ENCODE results near the gene MEI1. TPM values are rescaled to one million over a fixed set of nuclear protein-coding genes. Genes with fewer than 3 reads are reported as not detected.

Gene MEI1
- total RNA-seq, 1 donor from 2014 or later: 0.40 TPM

DNA sequence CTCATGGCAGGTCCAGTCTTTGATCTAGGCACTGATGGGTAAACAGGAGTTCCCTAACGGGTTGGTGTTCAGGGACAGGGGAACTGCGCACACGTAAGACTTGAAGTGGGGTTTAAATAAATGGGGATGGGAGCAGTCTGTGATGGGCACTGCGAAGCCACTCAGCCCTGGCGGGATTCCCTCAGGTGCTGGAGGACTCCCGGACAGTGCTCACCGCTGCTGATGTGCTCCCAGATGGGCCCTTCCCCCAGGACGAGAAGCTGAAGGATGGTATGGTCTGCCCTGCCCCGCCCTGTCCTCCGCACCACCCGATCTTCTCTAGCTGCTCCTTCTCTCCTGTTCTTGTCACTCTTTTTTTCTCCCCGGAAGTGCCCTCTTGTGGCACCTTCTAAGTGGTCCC lies 110.7 kb downstream of the MEI1 start:
- intact Hi-C loops (cut with DNase I): no loop called here
- no peak for DNase-seq (ENCODE audit: low spot score)

DNA sequence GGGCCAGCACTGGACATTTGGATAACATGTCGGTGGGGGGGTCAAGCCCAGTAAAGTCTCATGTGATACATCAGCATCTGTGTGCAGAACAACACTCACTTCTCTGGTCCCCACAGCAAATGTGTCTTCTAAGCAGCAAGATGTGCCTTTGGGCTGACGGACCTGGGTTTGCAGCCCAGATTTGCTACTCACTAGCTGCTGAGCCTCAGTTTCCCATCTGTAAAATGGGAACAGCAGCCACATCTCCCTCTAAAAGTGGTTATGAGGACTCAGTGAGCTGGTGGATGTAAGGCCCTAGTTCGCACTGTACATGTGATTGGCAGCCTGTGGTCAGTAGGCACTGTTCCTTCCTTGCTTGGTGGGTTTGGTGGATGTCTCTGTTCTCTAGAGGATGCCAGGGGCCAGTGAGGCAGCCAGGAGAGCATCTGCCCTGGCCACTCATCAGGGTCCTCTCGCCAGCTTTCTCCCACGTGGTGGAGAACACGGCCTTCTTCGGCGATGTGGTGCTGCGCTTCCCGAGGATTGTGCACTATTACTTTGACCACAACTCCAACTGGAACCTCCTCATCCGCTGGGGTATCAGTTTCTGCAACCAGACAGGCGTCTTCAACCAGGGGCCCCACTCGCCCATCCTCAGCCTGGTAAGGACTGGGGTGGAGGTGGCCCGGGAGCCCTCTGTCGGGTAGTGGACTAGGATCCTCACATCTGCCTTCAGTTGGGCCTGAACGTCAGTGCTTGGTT lies 113.7 kb downstream of the MEI1 start:
- intact Hi-C loops (cut with DNase I): no loop called here

DNA sequence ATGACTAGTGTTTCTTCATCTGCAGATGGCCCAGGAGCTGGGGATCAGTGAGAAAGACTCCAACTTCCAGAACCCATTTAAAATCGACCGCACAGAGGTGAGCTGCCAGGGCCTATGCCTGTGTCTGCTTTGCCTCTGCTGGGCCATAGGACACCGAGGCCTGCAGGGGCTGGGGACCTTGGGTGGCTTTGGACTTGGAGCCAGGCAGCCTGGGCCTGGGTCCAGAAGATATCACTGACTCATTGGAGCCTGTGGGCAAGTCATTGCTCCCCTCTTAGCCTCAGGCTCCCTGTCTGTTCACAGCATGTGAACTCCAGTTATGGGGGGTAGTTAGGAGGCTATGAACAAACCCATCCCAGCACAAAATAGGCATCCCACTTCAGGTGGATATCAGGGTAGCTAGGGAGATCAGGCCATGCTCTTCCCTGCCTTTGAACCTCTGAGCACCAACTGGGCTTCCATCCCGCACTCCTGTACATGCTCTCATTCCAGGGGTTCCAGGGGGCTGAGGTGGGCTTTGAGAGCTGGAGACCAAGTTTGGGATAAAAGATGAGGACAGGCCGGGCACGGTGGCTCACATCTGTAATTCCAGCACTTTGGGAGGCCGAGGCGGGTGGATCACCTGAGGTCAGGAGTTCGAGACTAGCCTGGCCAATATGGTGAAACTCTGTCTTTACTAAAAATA lies 114.6 kb downstream of the MEI1 start:
- intact Hi-C loops (cut with DNase I): no loop called here
- no peak for DNase-seq (ENCODE audit: low spot score)

More for the DNA sequence above, 113.7 kb downstream of the MEI1 start:
- DNase-seq (ENCODE audit: low spot score): no peak

DNA sequence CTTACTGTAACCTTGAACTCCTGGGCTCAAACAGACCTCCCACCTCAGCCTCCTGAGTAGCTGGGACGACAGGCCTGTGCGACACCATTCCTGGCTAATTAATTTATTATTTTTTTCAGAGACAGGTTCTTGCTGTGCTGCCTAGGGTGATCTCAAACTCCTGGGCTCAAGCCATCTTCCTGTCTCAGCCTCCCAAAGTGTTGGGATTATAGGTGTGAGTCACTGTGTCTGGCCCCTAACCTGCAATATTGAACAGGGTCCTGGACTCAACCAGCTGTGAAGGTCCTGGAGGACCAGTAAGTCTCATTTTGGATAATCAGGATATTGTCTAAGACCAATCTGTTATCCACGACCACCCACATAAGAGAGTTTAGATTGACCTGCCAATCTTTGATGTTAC lies 116.4 kb downstream of the MEI1 start:
- intact Hi-C loops (cut with DNase I): no loop called here
- no peak for DNase-seq (ENCODE audit: low spot score)

DNA sequence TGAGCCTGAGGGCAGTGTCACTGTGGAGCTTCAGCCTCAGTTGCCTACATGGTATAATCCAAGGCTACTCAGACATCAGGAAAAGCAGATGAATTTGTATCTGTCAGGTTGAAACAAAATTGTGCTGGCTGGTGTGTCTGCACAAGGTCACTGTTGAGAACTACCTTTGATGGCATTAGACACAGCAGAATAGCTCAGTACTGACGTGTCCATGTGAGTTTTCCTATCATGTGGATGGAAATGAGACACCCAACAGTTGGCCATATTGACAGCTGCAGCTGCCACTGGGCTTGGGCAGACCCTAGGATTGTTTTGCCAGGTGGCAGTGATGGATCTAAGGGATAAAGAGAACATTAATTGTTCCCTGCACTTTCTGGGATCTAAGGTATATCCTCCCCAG lies 116.9 kb downstream of the MEI1 start:
- intact Hi-C loops (cut with DNase I): no loop called here

DNA sequence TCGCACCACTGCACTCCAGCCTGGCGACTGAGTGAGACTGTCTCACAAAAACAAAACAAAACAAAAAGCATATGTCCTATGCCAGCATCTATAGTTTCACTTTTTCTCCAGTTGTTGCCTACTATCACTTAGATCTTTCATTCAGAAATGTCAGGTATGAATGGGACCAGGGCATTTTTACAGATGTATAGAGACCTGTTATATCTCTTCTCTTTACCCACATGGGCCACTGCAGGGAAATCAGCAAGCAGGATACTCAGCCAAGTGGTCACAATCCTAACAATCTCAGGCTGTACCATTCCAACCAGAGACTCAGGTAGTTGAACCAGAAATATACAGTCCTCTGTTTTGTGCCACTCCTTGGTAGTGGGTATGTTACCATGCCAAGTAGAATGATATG lies 117.6 kb downstream of the MEI1 start:
- DNase-seq (ENCODE audit: low spot score): no peak
- intact Hi-C loops (cut with DNase I): no loop called here

More for the DNA sequence above, 116.9 kb downstream of the MEI1 start:
- DNase-seq (ENCODE audit: low spot score): no peak

DNA sequence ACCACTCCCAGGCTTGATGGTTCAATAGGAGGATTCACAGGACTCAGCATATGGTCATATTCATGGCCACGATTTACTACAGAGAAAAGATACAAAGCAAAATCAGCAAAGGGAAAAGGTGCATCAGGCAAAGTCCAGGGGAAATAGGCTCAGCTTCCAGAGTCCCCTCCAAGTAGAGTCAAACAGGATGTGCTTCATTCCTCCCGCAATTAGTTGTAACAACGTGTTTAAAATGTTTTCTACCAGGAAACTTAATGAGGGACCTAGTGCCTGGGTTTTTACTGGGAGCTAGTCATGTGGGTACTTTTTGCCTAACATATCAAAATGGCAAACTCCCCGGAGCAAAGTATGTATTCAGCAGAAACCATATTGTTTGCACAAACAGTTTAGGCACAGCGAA lies 118.7 kb downstream of the MEI1 start:
- intact Hi-C loops (cut with DNase I): no loop called here
- no peak for DNase-seq (ENCODE audit: low spot score)

DNA sequence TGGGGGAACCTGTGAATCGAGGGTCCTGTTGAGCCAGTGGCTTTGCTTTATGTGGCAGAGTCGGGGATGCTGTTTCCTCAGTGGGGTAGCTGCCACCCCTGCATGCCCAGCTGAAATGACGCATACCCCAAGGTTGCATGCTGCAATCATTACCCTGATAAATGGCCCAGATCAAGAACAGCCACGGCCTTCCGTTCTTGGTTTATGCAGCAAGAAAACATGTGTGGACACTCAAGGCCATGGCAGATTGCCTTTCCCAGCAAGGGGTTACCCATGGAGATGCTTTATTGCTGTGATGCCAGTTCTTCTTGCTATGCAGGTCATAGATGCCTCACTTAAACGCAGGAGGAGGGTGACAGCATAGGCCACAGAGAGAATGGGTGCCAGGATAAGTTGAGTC lies 119.3 kb downstream of the MEI1 start:
- intact Hi-C loops (cut with DNase I): no loop called here
- DNase-seq (ENCODE audit: low spot score): no peak

DNA sequence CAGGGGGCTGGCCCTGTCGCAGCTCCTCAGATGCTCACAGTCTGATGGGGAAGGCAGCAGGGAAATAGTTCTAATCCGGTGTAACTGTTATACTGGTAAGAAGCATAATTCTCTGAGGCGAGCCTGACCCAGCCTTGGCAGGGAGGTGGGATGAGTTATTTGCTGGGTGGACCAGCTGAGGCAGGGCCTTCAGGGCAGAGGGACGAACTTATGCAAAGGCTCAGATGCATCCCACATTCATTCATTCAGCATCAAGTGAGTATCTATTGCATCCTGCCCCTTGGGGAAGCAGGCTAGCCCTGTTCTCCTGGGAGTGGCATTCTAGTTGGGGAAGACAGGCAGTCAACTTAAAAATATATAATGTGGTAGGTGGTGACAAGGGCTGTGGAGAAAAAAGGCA lies 120.0 kb downstream of the MEI1 start:
- intact Hi-C loops (cut with DNase I): no loop called here
- no peak for DNase-seq (ENCODE audit: low spot score)

DNA sequence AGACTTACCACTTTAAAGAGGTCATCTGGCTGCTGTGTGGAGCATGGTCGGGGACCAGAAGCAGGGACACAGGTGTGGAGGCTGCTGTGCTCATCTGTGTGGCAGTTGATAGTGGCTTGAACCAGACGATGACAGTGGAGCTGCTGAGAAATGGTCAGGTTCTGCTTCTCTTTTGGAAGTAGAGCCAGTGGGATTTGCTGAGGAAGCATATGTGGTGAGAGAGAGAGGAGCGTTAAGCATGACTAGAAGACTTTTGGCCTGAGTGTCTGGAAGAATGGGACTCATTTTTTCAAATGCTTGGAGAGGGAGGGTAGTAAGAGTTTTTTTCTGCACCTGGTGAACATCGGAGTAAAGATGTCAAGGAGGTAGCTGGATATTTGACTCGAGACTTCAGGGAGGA lies 121.1 kb downstream of the MEI1 start:
- intact Hi-C loops (cut with DNase I): no loop called here
- no peak for DNase-seq (ENCODE audit: low spot score)

DNA sequence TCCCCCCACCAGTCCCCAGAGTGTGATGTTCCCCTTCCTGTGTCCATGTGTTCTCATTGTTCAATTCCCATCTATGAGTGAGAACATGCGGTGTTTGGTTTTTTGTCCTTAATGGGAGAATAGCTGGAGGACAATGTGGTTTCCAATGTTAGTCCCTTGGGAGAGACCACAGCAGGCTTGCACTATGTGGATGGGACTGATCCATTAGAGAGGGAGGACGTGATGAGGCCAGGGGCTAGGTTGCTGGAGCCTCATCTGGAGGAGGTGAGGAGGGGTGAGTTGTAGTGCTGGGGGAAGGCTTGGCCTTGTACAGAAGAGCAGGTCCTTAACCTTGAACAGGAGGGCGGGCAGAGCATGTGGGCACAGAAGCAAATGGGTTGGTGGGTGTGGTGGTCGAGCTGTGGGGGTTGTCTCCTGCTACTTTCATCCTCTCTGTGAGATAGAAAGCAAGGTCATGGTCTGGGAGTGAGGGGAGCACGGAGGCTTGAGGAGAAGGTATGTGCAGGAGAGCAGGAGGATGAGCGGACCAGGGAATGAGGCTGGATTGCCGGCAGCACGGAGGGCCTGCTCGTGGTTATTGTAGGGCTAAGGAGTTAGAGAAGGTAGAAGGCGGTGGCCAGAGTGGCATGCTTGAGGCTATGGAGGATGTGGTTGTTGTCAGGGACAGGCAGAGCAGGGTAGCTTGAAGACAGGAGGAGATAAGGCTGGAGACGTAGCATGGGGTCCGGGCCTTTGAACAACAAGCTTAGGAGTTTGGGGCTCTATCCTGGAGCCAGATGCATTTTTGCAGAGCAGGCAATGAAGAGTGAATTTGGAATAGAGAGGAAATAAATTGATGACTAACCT lies 122.4 kb downstream of the MEI1 start:
- no peak for DNase-seq (ENCODE audit: low spot score)
- intact Hi-C loops (cut with DNase I): loop anchor here (1.0 kb wide), 1 partner anchor 120 kb away; no protein-coding TSS in a partner anchor

DNA sequence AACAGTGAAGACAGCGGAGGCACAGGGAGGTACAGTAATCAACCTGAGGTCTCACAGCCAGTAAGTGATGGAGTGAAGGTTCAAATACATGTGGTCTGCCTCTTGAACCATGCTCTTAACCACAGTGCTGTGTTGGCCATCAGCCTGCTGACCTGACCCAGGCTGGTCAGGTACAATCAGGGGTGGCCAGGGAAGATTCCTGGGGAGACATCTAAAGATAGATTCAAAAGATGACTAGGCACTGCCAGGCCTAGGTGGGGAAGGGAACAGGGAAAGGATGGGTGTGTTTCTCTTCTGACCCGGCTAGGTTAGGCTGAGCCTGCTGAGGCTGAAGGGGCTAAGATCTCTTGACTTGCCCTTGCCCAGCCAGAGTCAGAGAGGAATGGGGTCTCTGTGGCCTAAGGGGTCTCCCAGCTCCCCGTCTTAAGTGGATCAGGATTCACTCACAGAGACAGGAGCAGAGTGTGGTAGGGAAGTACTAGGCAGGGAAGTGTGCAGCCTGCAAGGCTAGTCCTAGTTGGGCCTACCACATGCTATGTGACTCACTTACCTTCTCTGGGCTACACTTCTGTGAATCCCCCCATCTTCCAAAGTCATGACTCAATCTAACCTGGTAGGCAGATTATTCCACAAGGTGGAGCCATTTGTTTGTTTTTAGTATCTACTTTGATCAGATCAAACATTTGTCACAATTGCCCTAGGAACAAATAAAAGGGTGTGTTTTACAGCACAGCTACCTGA lies 123.2 kb downstream of the MEI1 start:
- intact Hi-C loops (cut with DNase I): loop anchor here (1.0 kb wide), 1 partner anchor 119 kb away; no protein-coding TSS in a partner anchor
- no peak for DNase-seq (ENCODE audit: low spot score)

DNA sequence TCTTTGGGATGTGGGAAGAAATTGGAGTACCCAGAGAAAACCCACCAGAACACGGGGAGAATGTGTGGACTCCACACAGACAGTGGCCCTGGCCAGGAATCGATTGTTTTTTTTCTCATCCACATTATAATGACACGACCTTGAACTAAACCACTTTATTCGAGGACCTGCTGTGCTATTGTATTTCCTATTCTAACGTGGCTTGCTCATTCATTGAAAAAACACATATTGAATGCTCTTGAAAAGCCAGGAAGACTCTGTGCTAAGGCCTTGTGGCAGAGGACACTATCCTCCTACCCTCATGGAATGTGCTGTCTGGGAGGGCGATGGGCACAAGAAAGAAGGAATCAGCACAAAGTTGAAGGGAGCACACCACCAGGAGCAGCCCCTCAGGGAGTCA lies 124.5 kb downstream of the MEI1 start:
- no peak for DNase-seq (ENCODE audit: low spot score)
- intact Hi-C loops (cut with DNase I): no loop called here

DNA sequence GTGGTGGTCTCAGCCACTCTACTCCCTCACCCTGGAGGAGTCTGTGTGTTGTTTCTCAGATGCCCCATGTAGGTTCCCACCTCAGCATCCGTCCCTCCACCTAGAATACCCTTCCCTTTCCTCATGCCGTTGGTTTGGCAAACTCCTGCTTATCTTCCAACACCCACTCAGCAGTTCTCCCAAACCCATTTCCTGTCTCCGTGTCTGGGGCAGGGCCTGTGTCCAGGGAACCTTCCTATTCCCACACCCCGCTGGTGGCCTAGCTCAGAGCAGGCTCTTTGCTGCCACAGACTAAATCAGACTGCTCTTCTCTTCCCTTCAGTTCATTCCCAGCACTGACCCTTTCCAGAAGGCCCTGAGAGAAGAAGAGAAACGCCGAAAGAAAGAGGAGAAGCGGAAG lies 126.1 kb downstream of the MEI1 start:
- DNase-seq (ENCODE audit: low spot score): no peak
- intact Hi-C loops (cut with DNase I): no loop called here

DNA sequence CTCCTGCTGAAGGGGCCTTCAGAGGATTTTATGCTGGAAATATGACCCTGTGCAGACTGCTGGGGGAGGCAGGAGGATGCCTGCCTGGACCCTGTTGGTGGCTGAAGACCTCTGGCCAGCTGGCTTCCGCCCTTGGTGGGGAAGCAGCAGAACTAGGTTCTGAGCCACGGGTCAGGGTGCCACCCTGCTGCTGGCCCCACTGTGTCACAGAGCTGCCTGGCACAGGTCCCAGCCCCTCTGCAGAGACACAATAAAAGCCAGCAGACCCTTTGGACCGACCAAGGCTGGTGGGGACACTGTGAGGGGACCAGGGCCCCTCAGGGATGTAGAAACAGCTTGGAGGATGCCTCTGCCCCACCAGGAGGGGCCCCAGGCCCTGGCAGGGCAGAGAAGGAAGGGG lies 126.7 kb downstream of the MEI1 start:
- intact Hi-C loops (cut with DNase I): no loop called here
- no peak for DNase-seq (ENCODE audit: low spot score)

DNA sequence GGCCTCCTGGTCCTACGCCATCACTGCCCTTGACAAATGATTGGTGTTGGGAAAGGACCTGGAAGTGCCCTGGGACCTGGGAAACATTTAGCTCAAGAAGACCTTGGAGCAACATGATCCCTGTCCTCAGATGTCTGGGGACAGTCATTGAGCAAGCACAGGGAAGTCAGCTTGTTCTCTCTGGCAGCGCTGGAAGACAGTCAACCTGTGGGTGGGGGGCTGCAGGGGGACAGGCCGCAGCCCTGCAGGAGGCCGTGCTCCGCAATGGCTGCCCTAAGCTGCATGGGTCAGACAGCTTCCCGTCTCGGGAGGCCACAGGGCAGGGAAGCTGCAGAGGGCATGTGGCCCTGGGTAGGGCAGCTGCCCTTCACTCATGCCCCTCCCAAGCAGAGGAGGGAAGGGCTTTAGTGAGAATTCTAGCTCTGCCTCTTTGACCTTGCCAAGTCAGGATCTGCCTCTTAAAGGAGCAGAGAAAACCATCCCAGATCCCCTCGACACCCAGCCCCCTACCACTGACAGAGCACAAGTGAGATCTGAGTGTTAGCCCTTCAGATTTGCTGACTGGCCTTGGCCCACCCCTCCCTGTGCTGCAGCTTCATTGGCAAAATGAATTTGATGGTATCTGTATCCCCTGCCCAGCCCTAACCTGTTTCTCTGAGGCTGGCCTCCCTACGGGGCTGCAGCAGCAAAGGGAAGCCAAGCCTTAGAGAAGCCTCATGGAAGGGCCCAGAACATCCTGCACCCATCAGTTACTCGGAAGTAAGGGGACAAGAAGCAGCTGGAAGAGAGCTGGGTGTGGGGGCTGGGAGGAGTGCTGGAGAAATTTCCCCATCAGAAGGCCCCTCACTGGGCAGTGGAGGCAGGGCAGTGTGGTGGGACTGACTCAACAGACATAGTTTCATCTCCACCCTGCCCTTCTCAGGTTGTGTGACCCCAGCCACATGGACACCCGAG lies 127.4 kb downstream of the MEI1 start:
- DNase-seq (ENCODE audit: low spot score): no peak
- intact Hi-C loops (cut with DNase I): no loop called here

DNA sequence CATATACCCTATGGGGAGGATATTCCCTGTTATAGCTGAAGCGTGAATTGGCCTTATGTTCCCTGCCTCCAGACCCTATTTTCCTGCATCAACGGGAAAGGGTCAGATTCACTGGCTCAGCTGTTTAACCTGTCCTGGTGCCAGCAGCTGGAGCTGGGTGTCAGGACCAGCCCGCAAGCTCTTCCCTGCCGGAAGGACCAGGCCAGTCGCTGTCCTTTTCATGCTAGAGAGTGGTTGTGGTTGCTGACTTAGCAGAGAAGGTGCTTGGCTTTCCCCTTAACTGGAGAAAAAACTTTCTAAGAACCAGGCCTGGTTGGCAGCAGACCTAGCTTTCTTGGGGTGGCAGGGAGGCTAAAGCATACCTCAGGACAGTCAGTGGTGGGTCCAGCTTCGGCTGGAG lies 128.4 kb downstream of the MEI1 start:
- intact Hi-C loops (cut with DNase I): no loop called here
- DNase-seq (ENCODE audit: low spot score): no peak

DNA sequence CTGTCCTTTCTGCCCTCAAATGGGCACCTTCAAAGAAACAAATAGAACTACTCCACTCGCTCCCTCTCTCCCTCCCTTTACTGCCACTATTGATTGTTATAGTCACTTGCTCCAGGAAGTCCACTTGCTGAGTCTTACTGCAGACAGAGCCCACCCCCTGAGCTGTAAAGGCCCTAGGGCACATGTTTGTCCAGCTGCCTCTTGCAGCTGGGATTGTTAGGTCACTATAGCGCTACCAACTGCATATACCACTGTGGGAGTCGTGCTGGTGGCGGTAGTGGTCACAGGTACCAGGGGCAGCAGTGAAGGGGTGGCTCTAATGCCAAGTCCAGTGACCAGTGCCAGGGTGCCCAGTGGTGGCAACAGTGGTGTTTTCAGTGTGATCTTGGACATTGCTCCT lies 129.2 kb downstream of the MEI1 start:
- DNase-seq (ENCODE audit: low spot score): no peak
- intact Hi-C loops (cut with DNase I): no loop called here

DNA sequence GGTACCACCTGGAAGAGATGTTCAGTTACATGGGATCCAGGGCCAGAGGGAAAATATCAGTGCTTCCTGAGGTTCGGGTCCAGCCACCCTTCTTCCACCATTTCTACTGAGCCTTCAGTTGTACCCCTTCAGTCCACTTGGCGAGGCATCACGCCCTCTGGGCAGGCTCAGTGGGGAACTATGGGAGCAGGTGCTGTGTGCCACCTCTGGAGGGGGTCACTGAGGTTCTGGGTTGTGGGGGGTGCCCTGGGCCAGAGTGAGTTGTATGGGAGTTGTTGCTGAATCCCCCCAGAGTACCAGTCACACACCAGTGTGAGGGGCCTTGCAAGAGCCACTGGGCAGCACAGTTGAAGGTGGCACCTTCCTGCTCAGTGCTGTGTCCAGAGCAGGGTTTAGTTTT lies 130.9 kb downstream of the MEI1 start:
- intact Hi-C loops (cut with DNase I): no loop called here
- no peak for DNase-seq (ENCODE audit: low spot score)

Measured in cardiac septum (tissue), 1 donor.